Measurements from ENCODE around the gene CUL3.
"Not testable (repeated sequence)": the region's sequence is repeated elsewhere in the genome, so short reads cannot be mapped to it uniquely, and the experiment has no call there.

CUL3 gene

DNA sequence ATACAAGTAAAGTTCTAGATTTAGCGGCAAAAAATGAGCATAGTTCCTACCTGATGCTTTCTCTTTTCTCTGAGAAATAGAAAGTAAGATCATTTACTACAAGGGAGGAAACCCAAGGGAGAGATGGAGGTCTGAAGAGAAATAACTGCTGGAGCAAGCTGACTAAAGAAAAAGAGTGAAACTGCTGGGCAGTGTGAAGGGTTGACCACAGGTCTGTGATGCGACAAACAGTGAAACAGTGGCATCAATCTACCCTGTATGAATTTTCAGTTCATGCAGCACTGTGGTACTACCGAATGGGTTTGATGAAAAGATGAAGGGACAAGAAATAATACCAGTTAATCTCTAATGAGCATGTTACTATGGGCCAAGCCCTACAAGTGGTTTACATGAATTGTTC lies 52.2 kb downstream of the CUL3 start:
- DNase-seq = no peak

DNA sequence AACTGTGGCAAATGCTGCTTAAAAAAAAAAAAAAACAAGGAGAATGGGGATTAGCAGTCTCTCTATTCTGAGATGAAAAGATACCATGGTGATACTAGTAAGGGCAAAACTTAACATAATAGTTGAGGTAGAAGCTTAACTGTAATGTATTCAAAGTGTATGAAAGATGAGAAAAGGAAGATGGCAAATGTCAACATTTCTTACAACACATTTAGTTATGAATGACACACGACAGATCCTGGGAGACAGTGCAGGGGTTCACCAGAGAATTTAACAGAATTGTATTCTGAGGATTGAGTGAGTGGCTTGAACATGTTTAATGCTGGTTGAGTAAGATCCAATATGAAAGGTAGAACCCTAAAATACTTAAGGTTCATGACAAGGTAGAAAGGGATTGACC lies 52.7 kb downstream of the CUL3 start:
- DNase-seq = no peak

DNA sequence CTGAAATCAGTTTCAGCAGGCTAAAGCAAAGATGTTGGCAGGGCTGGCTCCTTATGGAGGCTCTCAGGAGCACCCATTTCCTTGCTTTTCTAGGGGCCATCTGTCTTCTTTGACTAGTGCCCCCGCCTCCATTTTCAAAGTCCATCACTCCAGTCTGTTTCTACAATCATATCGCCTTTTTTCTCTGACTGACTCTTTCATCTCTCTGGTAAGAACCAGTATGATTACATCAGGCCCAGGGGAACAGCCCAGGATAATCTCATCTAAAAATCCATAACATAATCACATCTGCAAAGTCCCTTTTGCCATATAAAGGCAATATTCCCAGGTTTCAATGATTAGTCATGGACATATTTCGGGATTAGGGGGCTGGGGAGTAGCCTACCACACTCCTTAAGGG lies 57.0 kb downstream of the CUL3 start:
- no peak for DNase-seq

DNA sequence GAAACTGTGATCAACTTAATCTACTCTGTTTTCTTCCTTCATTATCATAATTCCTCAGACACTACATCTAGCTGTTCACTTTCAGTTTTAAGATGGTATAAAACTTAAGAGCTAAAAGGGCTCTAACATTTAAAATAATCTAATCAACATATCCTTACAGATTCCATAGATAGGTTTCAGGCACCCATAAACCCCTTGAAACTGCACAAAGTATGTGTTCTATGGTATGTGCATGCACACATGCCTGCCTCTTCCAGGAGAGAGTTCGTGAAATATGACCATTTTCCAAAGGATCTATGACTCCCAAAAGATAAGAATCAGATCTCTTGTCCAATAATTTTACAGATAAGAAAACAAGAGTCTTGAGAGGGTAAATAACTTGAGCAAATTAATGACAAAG lies 59.4 kb downstream of the CUL3 start:
- DNase-seq = no peak

DNA sequence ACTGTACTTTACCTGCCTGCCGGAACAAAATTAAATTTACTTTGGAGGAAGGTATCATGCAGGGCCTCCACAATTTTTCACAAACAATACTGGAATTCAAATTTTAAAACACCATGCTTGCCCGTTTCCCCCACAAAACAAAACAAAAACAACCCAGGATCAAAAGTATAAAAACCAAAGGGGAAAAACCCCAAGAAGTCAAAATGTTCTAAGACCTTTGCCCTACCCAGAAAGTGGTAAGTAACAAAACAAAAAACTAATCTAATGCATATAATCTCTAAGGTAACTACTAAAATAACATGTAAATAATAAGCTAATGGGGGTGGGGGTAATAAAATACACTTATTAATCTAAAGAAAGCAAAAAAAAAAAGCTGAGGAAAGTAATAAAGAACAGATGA lies 60.5 kb downstream of the CUL3 start:
- DNase-seq = no peak

DNA sequence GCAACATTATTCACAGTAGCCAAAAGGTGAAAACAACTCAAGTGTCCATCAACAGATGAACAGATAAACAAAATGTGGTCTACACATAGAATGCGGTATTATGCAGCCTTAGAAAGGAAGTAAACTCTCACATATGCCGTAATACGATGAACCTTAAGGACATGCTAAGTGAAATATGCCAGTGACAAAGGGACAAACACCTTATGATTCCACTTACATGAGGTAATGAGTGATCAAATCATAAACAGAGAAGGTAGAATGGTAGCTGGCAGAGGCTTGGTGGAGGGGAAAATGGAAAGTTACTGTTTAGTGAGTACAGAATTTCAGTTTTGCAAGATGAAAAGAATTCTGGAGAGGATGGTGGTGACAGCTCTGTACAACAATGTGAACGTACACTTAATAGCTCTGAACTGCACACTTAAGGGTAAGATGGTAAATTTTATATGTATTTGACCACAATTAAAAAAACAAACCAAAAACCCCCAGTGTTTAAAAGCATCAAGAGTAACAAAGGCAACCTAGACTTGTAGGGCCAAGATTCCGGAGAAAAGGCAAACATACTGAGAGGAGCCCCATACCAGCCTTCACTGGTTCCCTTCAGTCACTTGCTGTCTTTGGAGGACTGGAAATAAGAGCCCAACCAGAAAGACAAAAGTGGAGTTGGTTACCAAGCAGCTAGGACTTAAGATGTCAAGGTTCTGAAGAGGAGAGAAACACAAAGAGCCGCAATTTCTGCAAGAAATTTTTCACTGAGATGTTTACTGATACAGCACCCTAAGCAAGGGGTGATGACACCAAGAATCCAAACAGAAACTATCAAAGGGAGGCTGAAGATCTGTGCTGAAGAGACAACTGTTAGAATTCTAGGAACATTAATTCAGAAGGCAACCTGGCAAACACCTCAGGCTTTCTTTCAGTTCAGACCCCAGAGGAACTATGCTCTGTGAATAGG lies 61.3 kb downstream of the CUL3 start:
- no peak for DNase-seq

DNA sequence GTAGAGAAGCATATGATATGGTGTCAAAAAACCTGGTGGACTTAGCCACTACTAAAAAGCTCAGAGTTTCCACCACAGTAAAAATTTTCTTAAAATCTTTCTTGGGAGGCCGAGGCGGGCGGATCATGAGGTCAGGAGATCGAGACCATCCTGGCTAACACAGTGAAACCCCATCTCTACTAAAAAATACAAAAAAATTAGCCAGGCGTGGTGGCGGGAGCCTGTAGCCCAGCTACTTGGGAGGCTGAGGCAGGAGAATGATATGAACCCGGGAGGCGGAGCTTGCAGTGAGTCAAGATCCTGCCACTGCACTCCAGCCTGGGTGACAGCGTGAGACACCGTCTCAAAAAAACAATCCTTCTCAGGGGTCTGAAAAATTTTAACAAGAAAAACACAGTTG lies 62.7 kb downstream of the CUL3 start:
- not testable (repeated sequence) for DNase-seq

DNA sequence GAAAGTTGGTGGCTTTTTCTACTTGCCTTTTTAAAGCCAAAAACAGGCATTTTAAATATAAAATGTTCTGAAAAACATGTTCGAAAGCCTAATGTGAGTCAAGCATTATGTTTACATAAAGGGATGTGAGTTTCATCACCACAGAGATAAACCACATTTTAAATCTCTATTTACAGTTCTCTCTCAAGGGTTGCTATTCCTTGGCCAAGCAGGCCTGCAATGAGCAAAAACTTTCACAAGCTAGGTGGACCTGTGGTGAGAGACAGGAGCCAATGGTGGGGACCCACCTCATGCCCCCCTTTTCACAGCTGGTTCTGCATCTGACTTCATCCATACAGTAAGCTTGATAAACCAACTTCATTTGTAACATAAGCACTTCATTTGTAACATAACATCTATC lies 65.1 kb downstream of the CUL3 start:
- DNase-seq = no peak

DNA sequence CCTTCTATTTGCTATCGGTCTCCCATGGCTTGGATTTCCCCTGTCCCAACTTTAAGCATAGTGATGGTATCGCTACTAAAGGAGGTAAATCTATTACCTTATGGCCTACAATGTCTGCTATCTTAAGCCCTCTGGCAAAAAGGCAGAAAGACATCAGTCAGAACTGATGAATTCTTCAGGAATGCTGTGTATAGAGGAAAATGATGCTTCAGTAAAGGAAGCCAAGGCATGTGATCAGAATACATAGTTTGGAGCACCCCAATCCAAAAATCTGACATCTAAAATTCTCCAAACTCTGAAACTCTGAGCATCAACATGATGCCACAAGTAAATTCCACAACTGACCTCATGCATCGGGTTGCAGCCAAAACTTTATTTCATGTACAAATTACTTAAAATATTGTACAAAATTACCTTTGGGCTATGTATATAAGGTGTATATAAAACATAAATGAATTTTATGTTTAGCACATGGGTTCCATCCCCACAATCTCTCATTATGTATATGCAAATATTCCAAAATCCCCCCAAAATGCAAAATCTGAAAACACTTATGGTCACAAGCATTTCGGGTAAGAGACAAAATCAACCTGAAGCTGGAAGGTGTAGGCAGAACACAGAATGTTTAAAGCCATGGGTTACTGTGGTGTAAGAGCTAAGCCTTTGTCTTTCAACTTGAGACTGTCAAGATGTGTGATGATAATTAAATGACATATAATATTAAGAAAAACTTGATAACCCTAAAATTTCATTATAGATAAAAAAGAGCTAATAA lies 66.2 kb downstream of the CUL3 start:
- DNase-seq = no peak

DNA sequence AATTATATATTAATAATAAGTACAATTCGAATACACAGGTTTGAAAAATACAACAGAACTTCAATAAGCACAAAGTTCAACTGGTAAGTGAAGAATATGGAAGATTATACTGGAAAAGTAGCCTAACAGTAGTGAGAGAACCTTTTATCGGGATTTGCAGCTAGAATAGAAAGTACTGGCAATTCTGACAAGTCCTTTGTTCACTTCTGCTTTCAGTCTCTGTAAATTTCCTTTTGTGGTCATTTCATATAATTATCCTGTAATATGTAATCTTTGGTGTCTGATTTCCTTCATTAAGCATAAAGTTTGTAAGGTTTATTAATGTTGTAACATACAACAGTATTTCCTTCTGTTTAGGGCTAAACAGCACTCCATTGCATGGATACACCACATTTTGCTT lies 67.2 kb downstream of the CUL3 start:
- no peak for DNase-seq

DNA sequence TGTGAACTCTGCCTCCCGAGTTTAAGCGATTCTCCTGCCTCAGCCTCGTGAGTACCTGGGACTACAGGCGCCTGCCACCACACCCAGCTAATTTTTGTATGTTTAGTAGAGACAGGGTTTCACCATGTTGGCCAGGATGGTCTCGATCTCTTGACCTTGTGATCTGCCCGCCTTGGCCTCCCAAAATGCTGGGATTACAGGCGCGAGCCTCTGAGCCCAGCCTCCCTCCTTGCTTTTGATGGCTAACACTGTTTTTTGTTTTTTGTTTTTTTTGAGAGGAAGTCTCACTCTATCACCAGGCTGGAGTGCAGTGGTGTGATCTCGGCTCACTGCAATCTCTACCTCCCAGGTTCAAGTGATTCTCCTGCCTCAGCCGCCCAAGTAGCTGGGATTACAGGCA lies 68.8 kb downstream of the CUL3 start:
- DNase-seq = not testable (repeated sequence)

DNA sequence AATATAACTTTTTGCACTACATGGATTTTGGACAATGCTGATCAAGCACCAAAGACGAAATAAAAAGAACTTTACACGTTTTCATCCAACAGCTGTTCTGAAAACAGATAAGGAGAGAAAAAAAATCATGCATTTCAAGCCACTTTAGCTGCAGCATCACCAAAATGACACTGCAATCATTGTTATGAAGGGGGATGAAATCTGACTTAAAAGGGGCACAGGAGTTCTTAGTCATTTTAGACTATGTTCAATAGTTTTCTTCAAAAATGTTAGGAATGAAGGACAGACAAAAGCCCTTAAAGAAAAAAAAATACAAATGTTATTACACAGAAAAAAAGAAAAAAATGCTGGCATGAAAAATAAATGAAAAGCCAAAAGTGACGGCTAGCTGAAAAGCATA lies 71.2 kb downstream of the CUL3 start:
- DNase-seq = no peak

DNA sequence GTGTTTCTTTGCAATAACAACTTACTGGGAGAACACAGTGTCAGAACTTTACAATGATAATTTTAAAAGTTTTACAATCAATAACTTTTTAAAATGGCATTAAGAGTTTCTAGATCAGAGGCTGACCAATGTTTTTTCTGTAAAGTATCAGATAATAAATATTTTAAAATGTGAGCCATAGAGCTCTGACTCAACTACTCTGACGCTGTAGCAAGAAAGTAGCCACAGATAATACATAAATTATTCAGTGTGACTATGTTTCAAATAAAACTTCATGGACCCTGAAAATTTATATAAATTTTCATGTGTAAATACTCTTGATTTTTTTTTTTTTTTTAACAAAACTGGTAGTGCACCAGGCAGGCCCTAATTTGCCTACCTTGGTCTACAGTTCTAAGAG lies 77.4 kb downstream of the CUL3 start:
- no peak for DNase-seq

DNA sequence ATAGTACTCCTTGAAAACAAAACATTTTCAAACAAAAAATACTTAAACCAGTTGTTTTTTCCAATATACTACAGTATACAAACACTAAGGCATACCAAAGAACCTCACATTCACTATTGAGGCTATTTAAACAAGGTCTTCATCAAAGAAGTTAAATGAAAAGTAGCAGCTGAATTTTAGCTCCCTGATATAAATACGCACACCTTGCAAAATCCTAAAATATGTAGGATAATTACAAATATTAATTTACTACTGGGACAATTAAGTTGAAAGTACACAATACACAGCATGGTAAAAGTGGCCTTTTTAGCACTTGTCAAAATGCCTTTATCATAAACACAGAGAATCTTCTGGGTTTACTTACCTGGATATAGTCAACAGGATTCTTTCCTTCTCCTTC lies 78.7 kb downstream of the CUL3 start:
- DNase-seq = no peak

DNA sequence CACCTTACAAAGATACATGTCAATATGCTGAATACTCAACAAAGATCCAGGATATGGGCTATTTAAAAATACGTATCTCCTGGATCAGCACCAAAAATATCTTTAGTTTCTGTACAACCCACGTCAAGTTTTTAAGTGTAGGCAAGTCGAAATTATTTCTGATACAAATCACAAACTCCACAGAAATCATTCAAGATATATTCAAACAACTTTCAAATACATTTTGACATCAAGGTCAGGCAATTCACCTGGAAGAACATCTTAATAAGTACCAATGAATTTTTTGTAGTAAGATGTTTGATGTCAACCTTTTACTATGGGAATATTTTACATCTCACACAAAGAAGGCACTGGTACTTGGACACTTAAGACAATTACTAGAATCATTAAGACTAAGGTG lies 86.2 kb downstream of the CUL3 start:
- DNase-seq = no peak

DNA sequence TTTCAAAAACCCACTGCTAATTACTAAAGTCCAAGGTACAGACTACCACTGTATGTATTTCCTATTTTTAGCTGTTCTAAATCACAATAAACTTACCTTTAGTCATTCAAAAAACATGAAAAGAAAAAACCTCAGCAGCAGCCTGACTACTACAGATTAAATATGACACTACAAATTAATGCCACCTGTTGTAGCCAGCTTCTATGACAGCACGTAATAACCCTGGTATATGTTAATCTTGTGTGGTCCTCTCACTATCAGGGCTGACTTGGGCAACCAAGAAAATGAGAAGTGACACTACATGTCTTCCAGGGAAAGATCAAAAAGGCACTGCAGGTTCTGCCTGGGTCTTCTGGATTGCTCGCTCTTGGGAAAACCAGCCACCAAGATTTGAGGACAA lies 92.6 kb downstream of the CUL3 start:
- no peak for DNase-seq

DNA sequence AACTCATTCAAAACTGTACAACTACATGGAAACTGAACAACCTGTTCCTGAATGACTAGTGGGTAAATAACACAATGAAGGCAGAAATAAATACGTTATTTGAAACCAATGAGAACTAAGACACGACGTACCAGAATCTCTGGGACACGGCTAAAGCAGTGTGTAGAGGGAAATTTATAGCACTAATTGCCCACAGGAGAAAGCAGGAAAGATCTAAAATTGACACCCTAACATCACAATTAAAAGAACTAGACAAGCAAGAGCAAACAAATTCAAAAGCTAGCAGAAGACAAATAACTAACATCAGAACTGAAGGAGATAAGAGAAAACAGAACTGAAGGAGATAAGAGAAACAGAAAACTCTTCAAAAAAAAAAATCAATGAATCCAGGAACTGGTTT lies 97.2 kb downstream of the CUL3 start:
- DNase-seq = not testable (repeated sequence)

DNA sequence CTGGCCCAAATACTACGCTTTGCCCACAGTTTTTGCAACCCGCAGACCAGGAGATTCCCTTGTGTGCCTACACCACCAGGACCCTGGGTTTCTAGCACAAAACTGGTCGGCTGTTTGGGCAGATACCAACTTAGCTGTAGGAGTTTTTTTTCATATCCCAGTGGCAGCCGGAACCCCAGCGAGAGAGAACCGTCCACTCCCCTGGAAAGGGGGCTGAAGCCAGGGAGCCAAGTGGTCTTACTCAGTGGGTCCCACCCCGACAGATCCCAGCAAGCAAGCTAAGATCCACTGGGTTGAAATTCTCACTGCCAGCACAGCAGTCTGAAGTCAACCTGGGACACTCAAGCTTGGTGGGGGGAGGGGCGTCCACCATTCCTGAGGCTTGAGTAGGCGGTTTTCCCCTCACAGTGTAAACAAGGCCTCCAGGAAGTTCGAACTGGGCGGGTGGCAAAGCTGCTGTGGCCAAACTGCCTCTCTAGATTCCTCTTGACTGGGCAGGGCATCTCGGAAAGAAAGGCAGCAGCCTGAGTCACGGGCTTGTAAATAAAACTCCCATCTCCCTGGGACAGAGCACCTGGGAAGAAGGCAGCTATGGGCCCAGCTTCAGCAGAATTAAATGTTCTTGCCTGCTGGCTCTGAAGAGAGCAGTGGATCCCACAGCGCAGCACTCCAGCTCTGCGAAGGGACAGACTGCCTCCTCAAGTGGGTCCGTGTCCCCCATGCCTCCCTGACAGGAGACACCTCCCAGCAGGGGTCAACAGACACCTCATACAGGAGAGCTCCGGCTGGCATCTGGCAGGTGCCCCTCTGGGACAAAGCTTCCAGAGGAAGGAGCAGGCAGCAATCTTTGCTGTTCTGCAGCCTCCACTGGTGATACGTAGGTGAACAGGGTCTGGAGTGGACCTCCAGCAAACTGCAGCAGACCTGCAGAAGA lies 99.8 kb downstream of the CUL3 start:
- DNase-seq = not testable (repeated sequence)

DNA sequence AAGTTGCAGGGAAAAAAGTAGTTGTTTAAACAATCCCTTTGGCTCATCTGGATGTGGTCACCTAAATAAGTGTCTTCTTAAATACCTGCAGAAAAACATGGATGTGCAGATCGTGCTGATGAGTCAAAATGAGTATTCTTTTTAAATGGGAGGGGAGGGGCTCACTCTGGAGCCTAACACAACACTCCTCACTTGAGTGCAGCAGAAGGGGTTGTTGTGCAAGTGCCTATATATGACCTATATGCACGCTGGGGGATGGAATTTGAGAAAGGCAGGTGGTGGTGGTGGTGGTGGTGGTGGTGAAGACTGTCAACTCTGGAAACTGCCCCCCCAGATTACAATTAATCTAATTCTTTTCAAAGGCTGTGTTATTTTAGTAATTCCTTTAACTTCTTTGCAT lies 105.3 kb downstream of the CUL3 start:
- DNase-seq = no peak

DNA sequence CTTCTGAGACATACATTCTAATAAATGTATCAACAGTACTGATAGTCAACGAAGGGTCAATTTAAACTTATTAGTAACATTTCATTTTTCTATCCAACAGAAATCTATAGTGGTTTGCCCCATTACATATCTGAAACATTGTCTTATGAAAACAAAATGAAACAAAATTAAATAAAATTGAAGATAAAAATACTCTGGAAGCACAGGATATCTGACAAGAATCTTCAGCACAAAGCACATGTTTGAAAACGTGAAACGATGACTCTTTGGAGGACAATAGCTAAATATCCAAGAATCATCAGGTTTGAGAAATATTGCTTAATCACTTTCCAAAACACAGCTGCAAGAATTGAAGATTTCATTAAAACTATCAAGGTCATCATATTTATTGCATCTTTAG lies 112.3 kb downstream of the CUL3 start:
- no peak for DNase-seq

DNA sequence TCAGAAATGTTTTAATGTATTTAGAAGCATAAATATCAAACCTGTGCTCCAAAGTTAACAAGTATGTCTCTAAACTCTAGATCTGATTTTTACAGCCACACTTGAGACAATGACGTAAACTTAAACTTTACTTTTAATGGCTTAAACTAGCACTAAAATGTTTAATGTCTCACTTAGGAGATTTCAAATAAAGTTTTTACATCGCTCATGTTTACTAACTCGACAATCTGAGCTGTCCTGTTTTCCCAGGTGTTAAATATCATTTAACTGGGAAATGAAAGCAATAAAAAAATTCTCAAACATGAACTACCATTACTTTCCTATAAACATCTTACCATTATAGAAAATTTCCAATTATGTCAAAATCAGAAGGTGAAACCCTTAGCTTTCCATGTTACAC lies 113.0 kb downstream of the CUL3 start:
- DNase-seq = no peak

DNA sequence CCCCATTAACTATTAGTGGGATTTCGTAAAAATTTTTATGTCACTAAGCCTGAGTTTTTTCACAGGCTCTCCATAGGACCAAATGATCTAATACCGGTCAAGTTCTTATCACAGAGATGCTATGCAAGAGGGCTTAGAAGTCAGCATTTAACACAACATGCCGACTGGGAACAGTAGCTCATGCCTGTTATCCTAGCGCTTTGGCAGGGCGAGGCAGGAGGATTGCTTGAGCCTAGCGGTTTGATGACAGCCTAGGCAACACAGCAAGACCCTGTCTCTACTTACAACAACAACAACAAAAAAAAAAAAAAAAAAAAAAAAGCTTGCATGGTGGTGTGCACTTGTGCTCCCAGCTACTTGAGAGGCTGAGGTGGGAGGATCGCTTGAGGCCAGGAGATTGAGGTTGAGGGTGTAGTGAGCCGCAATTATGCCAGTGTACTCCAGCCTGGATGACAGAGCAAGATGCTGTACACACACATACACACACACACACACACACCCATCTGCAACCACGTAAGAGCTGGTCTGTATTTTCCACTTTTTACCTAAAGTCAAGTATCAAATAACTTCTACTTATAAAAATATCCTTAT lies 115.7 kb downstream of the CUL3 start:
- DNase-seq = no peak
